Raji (cell line): ENCODE results near the gene ZNF454.

ENCODE experiments used
- POLR2A ChIP-seq: IDR thresholded peaks from 2 replicates; pipeline ENCODE4 v1.6.1; 2011; ENCODE audit warnings: low read depth, low read length, control low read depth; ENCODE audit not compliant: insufficient read depth

The ZNF454 gene

DNA sequence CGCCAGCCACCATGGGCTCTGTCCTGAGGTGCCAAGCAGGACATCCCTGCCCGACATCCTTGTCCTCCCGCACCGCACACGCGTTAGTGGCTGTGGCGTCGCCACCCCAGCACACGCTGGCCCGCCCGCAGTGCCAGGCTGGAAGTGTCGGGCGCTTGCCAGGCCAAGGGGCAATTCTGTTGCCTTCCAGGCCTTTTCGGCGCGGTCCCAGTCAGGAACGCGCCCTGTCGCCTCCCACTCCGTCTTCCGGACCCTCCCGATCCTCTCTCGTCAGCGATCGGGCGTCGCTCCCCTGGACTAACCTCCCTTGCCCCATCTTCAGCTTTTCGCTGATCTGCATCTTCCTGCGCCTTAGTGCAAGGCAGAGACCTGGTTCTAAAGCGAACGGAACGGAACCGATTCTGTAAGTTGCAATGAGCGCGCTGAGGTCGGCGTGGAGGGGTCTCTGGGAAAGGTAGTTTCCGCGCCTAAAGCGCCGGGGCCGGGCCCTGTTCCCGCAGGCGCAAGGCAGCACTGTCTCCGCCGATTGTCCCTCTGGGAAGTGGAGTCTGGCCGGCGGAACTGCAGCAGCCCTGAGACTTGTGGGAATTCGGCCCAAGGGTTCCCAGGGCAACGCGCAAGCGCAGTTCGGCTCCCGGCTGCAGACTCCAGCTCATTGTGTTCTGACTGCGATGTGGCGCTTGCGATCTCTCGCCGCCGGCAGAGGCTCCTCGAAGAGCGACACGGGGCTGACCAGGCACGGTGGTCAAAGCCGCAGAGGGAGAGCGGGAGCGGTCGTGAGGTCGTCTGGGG is at the start of gene ZNF454:
Gene ZNF454 (plus strand): TSS at position 630 of the 792 bp plus-strand sequence. CDS start 1,594 bp downstream, outside the sequence.
- TF ChIP-seq POLR2A = no peak

- no peak for TF ChIP-seq POLR2A
Observed at GRCh38 chr5:178895615-178896571, 45.1 kb upstream of the ZNF454 start, which contains the start of gene ZFP2. Gene ZFP2 (plus strand): TSS chr5:178895913. CDS start chr5:178931314, 35,401 bp downstream.

DNA sequence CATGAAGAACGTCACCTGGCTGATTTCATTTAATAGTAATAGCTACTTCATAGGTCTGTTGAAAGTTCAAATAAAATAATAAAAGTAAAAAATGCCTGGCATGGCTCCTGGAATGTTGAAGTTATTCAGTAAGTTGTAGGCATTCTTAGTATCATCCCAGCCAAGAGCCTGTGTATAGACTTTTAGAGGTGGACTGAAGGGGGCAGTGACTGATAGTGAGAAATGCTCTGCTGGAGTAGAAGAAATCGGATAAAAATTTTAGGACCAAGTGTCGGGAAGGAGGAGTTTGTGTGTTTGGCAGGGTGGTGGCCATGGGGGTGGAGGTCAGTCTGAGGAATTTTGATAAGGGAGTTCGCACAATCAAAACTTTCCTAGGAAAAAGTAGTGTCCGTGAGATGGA is 41.7 kb upstream of the ZNF454 start:
- no peak for TF ChIP-seq POLR2A

- TF ChIP-seq POLR2A = no peak
Observed at GRCh38 chr5:178902849-178903248, 38.1 kb upstream of the ZNF454 start.

- TF ChIP-seq POLR2A = no peak
Observed at GRCh38 chr5:178931846-178932760, 8.9 kb upstream of the ZNF454 start.

GRCh38 chr5:178941361-178941760 is 363 bp downstream of the ZNF454 start:
- TF ChIP-seq POLR2A = no peak

- TF ChIP-seq POLR2A = no peak
Observed at GRCh38 chr5:178965465-178966055, 24.6 kb downstream of the ZNF454 start.

DNA sequence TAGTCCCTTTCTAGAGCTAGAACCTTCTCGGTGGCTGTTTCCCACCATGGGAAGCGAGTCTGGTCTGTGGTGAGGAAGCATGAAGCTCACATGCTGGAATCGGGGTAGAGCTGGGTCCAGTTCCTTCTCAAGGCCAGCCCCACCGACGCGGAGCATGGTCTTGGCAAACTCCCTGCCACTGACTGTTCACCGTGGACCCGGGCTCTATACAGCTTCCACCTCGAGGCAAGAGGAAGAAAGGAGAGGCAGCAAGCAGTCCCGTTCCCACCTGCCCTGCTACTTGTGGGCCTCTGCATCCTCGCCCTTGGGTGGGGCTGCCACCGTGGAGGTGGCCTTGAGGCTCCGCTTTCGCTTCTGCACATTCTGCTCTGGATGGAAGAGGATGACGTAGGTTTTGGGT is 40.4 kb downstream of the ZNF454 start:
- no peak for TF ChIP-seq POLR2A

GRCh38 chr5:178982941-178983340 is 41.9 kb downstream of the ZNF454 start:
- no peak for TF ChIP-seq POLR2A

DNA sequence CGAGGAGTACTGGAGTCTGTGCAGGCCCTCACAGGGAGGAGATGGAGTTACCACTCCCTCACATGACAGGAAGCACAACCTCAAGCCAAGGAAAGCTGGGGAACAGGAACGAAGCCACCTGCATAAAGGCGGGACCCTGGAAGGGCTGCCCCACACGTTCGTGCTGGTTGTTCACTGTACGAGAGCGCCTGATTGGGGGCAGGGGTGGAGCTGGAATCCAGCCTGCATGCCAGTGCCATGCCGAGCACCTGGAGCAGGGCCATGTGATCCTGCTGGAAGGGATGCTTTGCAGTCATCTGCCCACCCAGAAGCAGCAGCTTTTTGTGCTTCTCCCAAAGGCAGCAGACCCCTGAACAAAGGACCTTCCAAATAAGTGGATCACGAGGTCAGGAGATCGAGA is 42.7 kb downstream of the ZNF454 start:
- TF ChIP-seq POLR2A = no peak

- TF ChIP-seq POLR2A = no peak
Observed at GRCh38 chr5:178984145-178985072, 43.4 kb downstream of the ZNF454 start.

GRCh38 chr5:178986326-178986960 is 45.4 kb downstream of the ZNF454 start:
- no peak for TF ChIP-seq POLR2A
